ENCODE results near the gene FAM90A1. TPM values are rescaled to one million over a fixed set of nuclear protein-coding genes. Genes with fewer than 3 reads are reported as not detected.
A peak's percentile ranks its signal among the peaks of the same experiment; 100 is the strongest.
"Not testable (repeated sequence)": the region's sequence is repeated elsewhere in the genome, so short reads cannot be mapped to it uniquely, and the experiment has no call there.

FAM90A1 gene
- not detected for total RNA-seq

- H3K4me1 ChIP-seq; DNase-seq; H3K27me3 ChIP-seq; ATAC-seq; H3K27ac ChIP-seq; intact Hi-C loops (cut with DNase I; ENCODE audit: low total_unique reads); H3K36me3 ChIP-seq; H3K9me3 ChIP-seq: not testable (repeated sequence)
- peak within 1 kb of the TSS in 1 of 4 donors; percentile 33 for H3K4me3 ChIP-seq
- in situ Hi-C loops (cut with MboI; ENCODE audit: low sequenced_read_pairs in 4 of 4), result loop anchor here in 3 of 4 donors (25.0 kb wide), 1 partner anchor 115 kb away; the partner anchor contains the start of gene CLEC4A (in 3 of the 3)
Observed at GRCh38 chr12:8226992-8227731, at the start of gene FAM90A1. Gene FAM90A1 (minus strand): TSS chr12:8227618. CDS start chr12:8224832, 2,786 bp downstream.

GRCh38 chr12:8276397-8276796 is 49.0 kb upstream of the FAM90A1 start:
- H3K4me3 ChIP-seq; H3K27ac ChIP-seq; H3K27me3 ChIP-seq; in situ Hi-C loops (cut with MboI; ENCODE audit: low sequenced_read_pairs in 4 of 4); H3K9me3 ChIP-seq; ATAC-seq; H3K36me3 ChIP-seq; intact Hi-C loops (cut with DNase I; ENCODE audit: low total_unique reads); DNase-seq; H3K4me1 ChIP-seq: not testable (repeated sequence)

- not testable (repeated sequence) for ATAC-seq
Observed at GRCh38 chr12:8266706-8267105, 39.3 kb upstream of the FAM90A1 start.

GRCh38 chr12:8264236-8264635 is 36.8 kb upstream of the FAM90A1 start:
- DNase-seq; H3K9me3 ChIP-seq; H3K27me3 ChIP-seq; ATAC-seq; in situ Hi-C loops (cut with MboI; ENCODE audit: low sequenced_read_pairs in 4 of 4); H3K27ac ChIP-seq; H3K36me3 ChIP-seq; H3K4me3 ChIP-seq; H3K4me1 ChIP-seq; intact Hi-C loops (cut with DNase I; ENCODE audit: low total_unique reads): not testable (repeated sequence)

More at GRCh38 chr12:8266706-8267105, 39.3 kb upstream of the FAM90A1 start:
- H3K4me1 ChIP-seq; intact Hi-C loops (cut with DNase I; ENCODE audit: low total_unique reads); H3K36me3 ChIP-seq; in situ Hi-C loops (cut with MboI; ENCODE audit: low sequenced_read_pairs in 4 of 4); H3K4me3 ChIP-seq; H3K27ac ChIP-seq; H3K27me3 ChIP-seq; H3K9me3 ChIP-seq; DNase-seq: not testable (repeated sequence)

- H3K9me3 ChIP-seq; H3K4me3 ChIP-seq; H3K27ac ChIP-seq; DNase-seq; H3K36me3 ChIP-seq; in situ Hi-C loops (cut with MboI; ENCODE audit: low sequenced_read_pairs in 4 of 4); H3K27me3 ChIP-seq; intact Hi-C loops (cut with DNase I; ENCODE audit: low total_unique reads); H3K4me1 ChIP-seq; ATAC-seq: not testable (repeated sequence)
Observed at GRCh38 chr12:8261111-8261554, 33.7 kb upstream of the FAM90A1 start.

GRCh38 chr12:8256356-8256755 is 28.9 kb upstream of the FAM90A1 start:
- H3K27ac ChIP-seq; H3K9me3 ChIP-seq; H3K4me1 ChIP-seq; intact Hi-C loops (cut with DNase I; ENCODE audit: low total_unique reads); in situ Hi-C loops (cut with MboI; ENCODE audit: low sequenced_read_pairs in 4 of 4); H3K4me3 ChIP-seq; DNase-seq; H3K36me3 ChIP-seq; ATAC-seq; H3K27me3 ChIP-seq: not testable (repeated sequence)

GRCh38 chr12:8254705-8255104 is 27.3 kb upstream of the FAM90A1 start:
- H3K36me3 ChIP-seq; in situ Hi-C loops (cut with MboI; ENCODE audit: low sequenced_read_pairs in 4 of 4); H3K4me1 ChIP-seq; intact Hi-C loops (cut with DNase I; ENCODE audit: low total_unique reads); H3K4me3 ChIP-seq; DNase-seq; H3K27ac ChIP-seq; H3K9me3 ChIP-seq; H3K27me3 ChIP-seq; ATAC-seq: not testable (repeated sequence)

GRCh38 chr12:8252056-8252818 is 24.8 kb upstream of the FAM90A1 start:
- H3K36me3 ChIP-seq; ATAC-seq; intact Hi-C loops (cut with DNase I; ENCODE audit: low total_unique reads); DNase-seq; H3K27ac ChIP-seq; H3K4me3 ChIP-seq; in situ Hi-C loops (cut with MboI; ENCODE audit: low sequenced_read_pairs in 4 of 4); H3K27me3 ChIP-seq; H3K9me3 ChIP-seq; H3K4me1 ChIP-seq: not testable (repeated sequence)

- H3K27me3 ChIP-seq; H3K9me3 ChIP-seq; DNase-seq; H3K4me3 ChIP-seq; H3K4me1 ChIP-seq; H3K27ac ChIP-seq; ATAC-seq; in situ Hi-C loops (cut with MboI; ENCODE audit: low sequenced_read_pairs in 4 of 4); H3K36me3 ChIP-seq; intact Hi-C loops (cut with DNase I; ENCODE audit: low total_unique reads): not testable (repeated sequence)
Observed at GRCh38 chr12:8251616-8252015, 24.2 kb upstream of the FAM90A1 start.

- H3K4me1 ChIP-seq, H3K27me3 ChIP-seq, H3K36me3 ChIP-seq, ATAC-seq, H3K4me3 ChIP-seq, DNase-seq, H3K9me3 ChIP-seq, H3K27ac ChIP-seq: not testable (repeated sequence)
- intact Hi-C loops (cut with DNase I; ENCODE audit: low total_unique reads) (loop anchor here (10.0 kb wide), 2 partner anchors 162 to 212 kb away; partner anchors contain the start of genes FOXJ2 and NECAP1), in situ Hi-C loops (cut with MboI; ENCODE audit: low sequenced_read_pairs in 4 of 4) (loop anchor here in 3 of 4 donors (25.0 kb wide), 1 partner anchor 135 kb away; the partner anchor contains the start of gene CLEC4A (in 3 of the 3))
Observed at GRCh38 chr12:8246941-8247535, 19.6 kb upstream of the FAM90A1 start.
